Activated CD4-positive, alpha-beta memory T cell treated with anti-CD3 and anti-CD28 coated beads, Interleukin-2, amount 10 ng/mL, durations not matched to agents 7 days and 5 days (primary cell): ENCODE results near the gene CENPU. TPM values are rescaled to one million over a fixed set of nuclear protein-coding genes. Genes with fewer than 3 reads are reported as not detected.

Experiments
- CTCF ChIA-PET: fragments of 350-600 bp; sonication (Branson Sonifier 250); formaldehyde crosslinking; loops from one replicate; lab custom pipeline; 2021; ENCODE audit warnings: antibody characterized with exemption, inconsistent platforms; lab: Charles Lee
- POLR2A ChIA-PET: fragments of 350-600 bp; sonication (Branson Sonifier 250); formaldehyde crosslinking; loops from one replicate; lab custom pipeline; 2021; ENCODE audit warnings: antibody characterized with exemption; lab: Charles Lee
- DNase-seq: peaks from one replicate; pipeline ENCODE4 v3.0.0-alpha.2; 2020
- H3K27ac Mint-ChIP-seq: one replicate; pipeline ENCODE4 v1.8.0; 2021; ENCODE audit warnings: mild to moderate bottlenecking, mixed read lengths
- H3K27me3 Mint-ChIP-seq: one replicate; pipeline ENCODE4 v1.8.0; 2021; ENCODE audit warnings: mixed read lengths
- H3K36me3 Mint-ChIP-seq: one replicate; pipeline ENCODE4 v1.8.0; 2021; ENCODE audit warnings: low read depth, mixed read lengths
- H3K4me1 Mint-ChIP-seq: one replicate; pipeline ENCODE4 v1.8.0; 2021; ENCODE audit warnings: mixed read lengths
- H3K4me3 Mint-ChIP-seq: one replicate; pipeline ENCODE4 v1.8.0; 2021; ENCODE audit warnings: mild to moderate bottlenecking, mixed read lengths
- H3K9me3 Mint-ChIP-seq: one replicate; pipeline ENCODE4 v1.8.0; 2021; ENCODE audit warnings: mixed read lengths
- total RNA-seq, 2 experiments: library from RNA; stranded (reverse); gene quantifications; one replicate each; pipeline ENCODE4 v1.2.3, GENCODE V29; 2021

The CENPU gene
- total RNA-seq, 2 experiments from 2014 or later = 69.6 to 69.7 TPM

- CTCF ChIA-PET = interaction anchor here (1.0 kb wide), 1 partner anchor 67 kb away, joined by 3 read pairs; no protein-coding TSS in a partner anchor
- no peak overlapping the region for H3K4me3 Mint-ChIP-seq
- no peaks in the 10 kb centered on the region for H3K9me3 Mint-ChIP-seq
- POLR2A ChIA-PET = no interaction called here
- peaks cover 45% of the 10 kb centered on the region for H3K4me1 Mint-ChIP-seq
- peaks cover 67% of the 10 kb centered on the region for H3K36me3 Mint-ChIP-seq
- no peaks in the 10 kb centered on the region for H3K27me3 Mint-ChIP-seq
- H3K27ac Mint-ChIP-seq = no peak overlapping the region
- no peak for DNase-seq
Observed at GRCh38 chr4:184728858-184729257, 5.0 kb downstream of the CENPU start.

GRCh38 chr4:184727430-184727829 is 6.5 kb downstream of the CENPU start:
- H3K36me3 Mint-ChIP-seq = peaks cover 74% of the 10 kb centered on the region
- no peak for DNase-seq
- no peaks in the 10 kb centered on the region for H3K9me3 Mint-ChIP-seq
- no peaks in the 10 kb centered on the region for H3K27me3 Mint-ChIP-seq
- ChIA-PET POLR2A (no interaction called here), CTCF (no interaction called here)
- H3K4me1 Mint-ChIP-seq = peaks cover 45% of the 10 kb centered on the region
- H3K27ac Mint-ChIP-seq = no peak overlapping the region
- no peak overlapping the region for H3K4me3 Mint-ChIP-seq

- Mint-ChIP-seq H3K27ac (no peak overlapping the region), H3K4me3 (no peak overlapping the region), H3K36me3 (peaks cover 84% of the 10 kb centered on the region), H3K27me3 (no peaks in the 10 kb centered on the region), H3K4me1 (peaks cover 44% of the 10 kb centered on the region), H3K9me3 (no peaks in the 10 kb centered on the region)
- CTCF ChIA-PET = interaction anchor here (1.0 to 1.5 kb wide), 5 partner anchors 8 to 78 kb away, joined by 3 to 8 read pairs (median 3); partner anchors contain the start of gene CENPU
- no peak for DNase-seq
- POLR2A ChIA-PET = interaction anchor here (0.8 to 7.8 kb wide), 4 partner anchors 9 to 73 kb away, joined by 3 to 80 read pairs (median 4); partner anchors contain the start of genes CASP3, CENPU and PRIMPOL
Observed at GRCh38 chr4:184722798-184723197, 11.1 kb downstream of the CENPU start.

GRCh38 chr4:184721254-184721653 is 12.6 kb downstream of the CENPU start:
- no peak for DNase-seq
- H3K27me3 Mint-ChIP-seq = no peaks in the 10 kb centered on the region
- no peaks in the 10 kb centered on the region for H3K9me3 Mint-ChIP-seq
- peaks cover 37% of the 10 kb centered on the region for H3K4me1 Mint-ChIP-seq
- H3K4me3 Mint-ChIP-seq = no peak overlapping the region
- no peak overlapping the region for H3K27ac Mint-ChIP-seq
- peaks cover 84% of the 10 kb centered on the region for H3K36me3 Mint-ChIP-seq
- POLR2A ChIA-PET = interaction anchor here (1.2 to 7.8 kb wide), 4 partner anchors 13 to 71 kb away, joined by 3 to 80 read pairs (median 4); partner anchors contain the start of genes CENPU and PRIMPOL
- CTCF ChIA-PET = no interaction called here

DNA sequence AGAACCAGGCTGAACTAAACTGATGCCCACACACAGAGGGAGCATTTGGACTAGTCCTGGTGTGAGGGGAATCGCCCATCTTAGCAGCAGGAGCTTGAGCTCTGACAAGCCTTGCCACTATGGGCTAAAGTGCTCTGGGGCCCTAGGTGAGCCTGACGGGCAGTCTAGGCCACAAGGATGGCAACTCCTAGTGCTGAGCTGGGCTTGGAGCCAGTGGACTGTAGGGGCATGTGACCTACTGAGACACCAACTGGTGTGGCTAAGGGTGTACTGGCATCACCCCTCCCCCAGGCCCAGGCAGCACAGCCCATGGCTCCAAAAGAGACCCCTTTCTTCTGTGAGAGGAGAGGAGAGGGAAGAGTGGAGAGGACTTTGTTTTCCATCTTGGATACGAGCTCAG is 14.5 kb downstream of the CENPU start:
- Mint-ChIP-seq H3K4me3 (no peak overlapping the region), H3K27me3 (no peaks in the 10 kb centered on the region), H3K4me1 (peaks cover 34% of the 10 kb centered on the region), H3K36me3 (peaks cover 82% of the 10 kb centered on the region), H3K27ac (no peak overlapping the region), H3K9me3 (no peaks in the 10 kb centered on the region)
- DNase-seq = no peak
- ChIA-PET CTCF (no interaction called here), POLR2A (interaction anchor here (0.7 to 7.8 kb wide), 5 partner anchors 9 to 44 kb away, joined by 3 to 80 read pairs (median 4); partner anchors contain the start of gene CENPU)

DNA sequence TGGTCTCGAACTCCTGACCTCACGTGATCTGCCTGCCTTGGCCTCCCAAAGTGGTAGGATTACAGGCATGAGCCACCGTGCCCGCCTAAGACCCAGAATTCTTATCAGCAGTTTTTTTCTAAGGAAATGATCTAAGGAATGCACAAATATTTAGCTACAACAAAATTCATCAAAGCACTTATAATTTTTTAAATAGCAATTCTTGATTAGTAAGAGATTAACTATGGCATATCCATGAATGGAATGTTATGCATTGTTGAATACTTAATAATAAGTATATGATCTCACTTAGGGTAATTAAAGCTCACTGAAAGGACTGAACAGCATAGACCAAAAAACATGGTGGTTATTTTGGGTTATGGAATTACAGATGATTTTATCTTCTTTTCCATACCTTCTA is 18.4 kb downstream of the CENPU start:
- POLR2A ChIA-PET = interaction anchor here (0.9 to 1.5 kb wide), 2 partner anchors 19 to 68 kb away, joined by 3 to 7 read pairs; partner anchors contain the start of gene CENPU

DNA sequence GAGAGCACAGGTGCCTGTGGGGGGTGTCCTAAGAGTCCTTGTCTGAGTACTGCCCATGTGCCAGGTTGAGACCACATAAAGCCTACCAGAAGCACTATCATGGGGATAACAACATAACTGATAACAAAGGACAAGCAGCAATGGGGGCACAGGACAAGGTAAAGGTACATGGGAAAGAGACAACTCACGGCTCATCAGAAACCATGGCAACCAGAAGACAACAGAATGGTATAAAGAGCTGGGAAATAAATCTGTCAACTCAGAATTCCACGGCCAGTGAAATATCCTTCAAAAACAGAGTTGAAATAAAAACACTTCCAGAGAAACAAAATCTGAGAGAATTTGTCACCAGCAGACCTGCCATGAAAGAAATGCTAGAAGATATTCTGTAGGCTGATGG is 20.0 kb downstream of the CENPU start:
- no peak overlapping the region for H3K4me3 Mint-ChIP-seq
- no peaks in the 10 kb centered on the region for H3K9me3 Mint-ChIP-seq
- ChIA-PET POLR2A (interaction anchor here (0.8 to 1.9 kb wide), 3 partner anchors 9 to 21 kb away, joined by 3 to 6 read pairs (median 5); partner anchors contain the start of gene CENPU), CTCF (interaction anchor here (1.0 to 1.4 kb wide), 3 partner anchors 20 to 421 kb away, joined by 3 to 4 read pairs (median 3); partner anchors contain the start of gene CENPU)
- H3K36me3 Mint-ChIP-seq = peaks cover 72% of the 10 kb centered on the region
- H3K4me1 Mint-ChIP-seq = peaks cover 7% of the 10 kb centered on the region
- no peak overlapping the region for H3K27ac Mint-ChIP-seq
- DNase-seq = no peak
- H3K27me3 Mint-ChIP-seq = no peaks in the 10 kb centered on the region

More for the DNA sequence above, 18.4 kb downstream of the CENPU start:
- Mint-ChIP-seq H3K36me3 (peaks cover 74% of the 10 kb centered on the region), H3K4me1 (peaks cover 15% of the 10 kb centered on the region), H3K27ac (no peak overlapping the region), H3K27me3 (no peaks in the 10 kb centered on the region), H3K9me3 (no peaks in the 10 kb centered on the region), H3K4me3 (no peak overlapping the region)
- CTCF ChIA-PET = interaction anchor here (0.9 kb wide), 1 partner anchor 9 kb away, joined by 3 read pairs; no protein-coding TSS in a partner anchor
- DNase-seq = no peak

GRCh38 chr4:184712322-184712721 is 21.6 kb downstream of the CENPU start:
- no peaks in the 10 kb centered on the region for H3K27me3 Mint-ChIP-seq
- H3K27ac Mint-ChIP-seq = peak overlapping the region; percentile 0
- CTCF ChIA-PET = interaction anchor here (0.7 kb wide), 1 partner anchor 475 kb away, joined by 3 read pairs; no protein-coding TSS in a partner anchor
- POLR2A ChIA-PET = no interaction called here
- peaks cover 6% of the 10 kb centered on the region for H3K4me1 Mint-ChIP-seq
- no peak overlapping the region for H3K4me3 Mint-ChIP-seq
- H3K9me3 Mint-ChIP-seq = no peaks in the 10 kb centered on the region
- DNase-seq = no peak
- H3K36me3 Mint-ChIP-seq = peaks cover 71% of the 10 kb centered on the region

DNA sequence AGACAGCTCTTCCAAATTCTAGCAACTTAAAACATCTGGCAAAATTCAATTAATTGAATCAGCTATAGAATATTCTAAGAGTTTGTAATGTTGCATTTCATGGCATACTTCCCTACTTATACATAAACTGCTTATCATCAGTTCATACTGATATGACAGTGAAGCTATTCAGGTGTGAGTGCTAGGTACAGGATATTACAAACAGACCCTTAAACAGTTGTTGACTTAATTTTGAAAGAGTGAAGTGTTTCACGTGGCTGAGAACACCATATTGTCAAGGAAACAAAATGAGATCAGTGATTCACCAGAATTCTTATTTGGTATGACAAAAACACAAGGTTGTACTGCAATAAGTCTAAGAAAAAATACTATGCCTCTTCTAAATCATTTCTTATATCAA is 27.4 kb downstream of the CENPU start:
- Mint-ChIP-seq H3K9me3 (no peaks in the 10 kb centered on the region), H3K36me3 (peaks cover 80% of the 10 kb centered on the region)
- no peak for DNase-seq

DNA sequence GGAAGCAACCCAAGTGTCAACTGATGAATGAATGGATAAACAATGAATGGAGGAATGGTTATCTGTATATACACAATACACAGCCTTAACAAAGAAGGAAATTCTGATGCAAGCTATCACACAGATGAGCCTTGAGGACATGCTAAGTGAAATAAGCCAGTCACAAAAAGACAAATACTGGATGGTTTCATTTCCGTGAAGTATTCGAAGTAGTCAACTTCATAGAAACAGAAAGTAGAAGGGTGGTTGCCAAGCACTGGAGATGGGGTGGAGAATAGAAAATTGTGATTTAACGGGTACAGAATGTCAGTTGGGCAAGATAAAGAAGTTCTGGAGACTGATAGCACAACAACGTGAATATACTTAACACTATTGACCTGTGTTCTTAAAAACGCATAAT is 28.2 kb downstream of the CENPU start:
- CTCF ChIA-PET = interaction anchor here (0.6 to 2.7 kb wide), 3 partner anchors 28 to 56 kb away, joined by 3 to 6 read pairs (median 4); partner anchors contain the start of genes CASP3, CENPU and PRIMPOL
- Mint-ChIP-seq H3K4me3 (peak overlapping the region; percentile 37), H3K4me1 (peaks cover 32% of the 10 kb centered on the region), H3K27me3 (no peaks in the 10 kb centered on the region), H3K9me3 (no peaks in the 10 kb centered on the region), H3K36me3 (peaks cover 82% of the 10 kb centered on the region), H3K27ac (peak overlapping the region; percentile 88)
- no peak for DNase-seq
- POLR2A ChIA-PET = interaction anchor here (1.3 to 3.5 kb wide), 5 partner anchors 15 to 230 kb away, joined by 3 to 23 read pairs (median 4); partner anchors contain the start of genes CASP3, CENPU and PRIMPOL

More for the DNA sequence above, 27.4 kb downstream of the CENPU start:
- Mint-ChIP-seq H3K4me3 (no peak overlapping the region), H3K27me3 (no peaks in the 10 kb centered on the region), H3K27ac (peak overlapping the region; percentile 72), H3K4me1 (peaks cover 32% of the 10 kb centered on the region)
- ChIA-PET CTCF (interaction anchor here (0.5 to 2.7 kb wide), 5 partner anchors 9 to 369 kb away, joined by 3 to 6 read pairs (median 3); partner anchors contain the start of gene CENPU), POLR2A (interaction anchor here (1.1 to 3.5 kb wide), 7 partner anchors 9 to 290 kb away, joined by 3 to 23 read pairs (median 4); partner anchors contain the start of genes CASP3, CENPU and PRIMPOL)

- ChIA-PET CTCF (interaction anchor here (1.2 to 1.4 kb wide), 2 partner anchors 8 to 68 kb away, joined by 3 read pairs; no protein-coding TSS in a partner anchor), POLR2A (interaction anchor here (0.8 to 2.9 kb wide), 3 partner anchors 24 to 52 kb away, joined by 4 to 14 read pairs (median 4); partner anchors contain the start of genes CASP3, CENPU and PRIMPOL)
- Mint-ChIP-seq H3K4me1 (peaks cover 26% of the 10 kb centered on the region), H3K36me3 (peaks cover 66% of the 10 kb centered on the region), H3K4me3 (no peak overlapping the region), H3K9me3 (no peaks in the 10 kb centered on the region), H3K27ac (no peak overlapping the region), H3K27me3 (no peaks in the 10 kb centered on the region)
- no peak for DNase-seq
Observed at GRCh38 chr4:184702114-184702513, 31.8 kb downstream of the CENPU start.

GRCh38 chr4:184699941-184700340 is 34.0 kb downstream of the CENPU start:
- peaks cover 68% of the 10 kb centered on the region for H3K36me3 Mint-ChIP-seq
- DNase-seq = no peak
- ChIA-PET CTCF (interaction anchor here (0.9 kb wide), 1 partner anchor 33 kb away, joined by 3 read pairs; no protein-coding TSS in a partner anchor), POLR2A (interaction anchor here (1.1 to 2.1 kb wide), 4 partner anchors 13 to 52 kb away, joined by 3 to 11 read pairs (median 6); partner anchors contain the start of gene CENPU)
- no peaks in the 10 kb centered on the region for H3K9me3 Mint-ChIP-seq
- no peak overlapping the region for H3K4me3 Mint-ChIP-seq
- peaks cover 10% of the 10 kb centered on the region for H3K4me1 Mint-ChIP-seq
- H3K27ac Mint-ChIP-seq = no peak overlapping the region
- no peaks in the 10 kb centered on the region for H3K27me3 Mint-ChIP-seq

DNA sequence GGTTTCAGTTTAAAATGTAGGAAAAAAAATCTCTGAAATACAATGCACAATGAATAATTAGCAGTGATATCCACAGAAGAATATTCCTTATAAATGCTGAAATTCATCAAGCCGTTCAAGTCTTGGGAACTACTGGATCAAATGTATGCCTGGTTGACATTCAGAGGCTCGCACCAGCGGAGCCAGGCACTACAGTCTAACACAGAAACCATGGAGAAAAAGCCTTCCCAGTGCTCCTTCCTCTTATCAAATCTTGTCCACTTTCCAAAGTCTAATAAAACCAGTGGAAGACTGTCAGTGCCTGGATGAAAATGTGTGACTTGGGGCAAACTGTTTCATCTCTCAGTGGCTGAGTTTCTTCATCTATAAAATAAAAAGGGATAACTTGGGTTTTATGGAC is 35.9 kb downstream of the CENPU start:
- POLR2A ChIA-PET = interaction anchor here (1.4 to 1.6 kb wide), 2 partner anchors 9 to 13 kb away, joined by 4 to 5 read pairs; no protein-coding TSS in a partner anchor

More for the DNA sequence above, 35.9 kb downstream of the CENPU start:
- peaks cover 4% of the 10 kb centered on the region for H3K4me1 Mint-ChIP-seq
- H3K27ac Mint-ChIP-seq = no peak overlapping the region
- H3K4me3 Mint-ChIP-seq = no peak overlapping the region
- no peak for DNase-seq
- no peaks in the 10 kb centered on the region for H3K9me3 Mint-ChIP-seq
- H3K36me3 Mint-ChIP-seq = peaks cover 68% of the 10 kb centered on the region
- CTCF ChIA-PET = no interaction called here
- no peaks in the 10 kb centered on the region for H3K27me3 Mint-ChIP-seq
